Measurements from ENCODE around the gene KRTAP9-9.

Gene KRTAP9-9

GRCh38 chr17:41294016-41294415 is 38.8 kb downstream of the KRTAP9-9 start:
- Histone ChIP-seq H3K4me1 (ENCODE audit: control insufficient read depth in 5 of 5, insufficient read depth in 5 of 5, low read length in 5 of 5) (no peaks in the 10 kb centered on the region), H3K9me3 (ENCODE audit: control insufficient read depth in 5 of 5, low read length in 5 of 5) (no peaks in the 10 kb centered on the region), H3K27me3 (ENCODE audit: control insufficient read depth in 5 of 5, insufficient read depth in 4 of 5, low read length in 5 of 5) (peaks cover 0 to 5% (median 3%) of the 10 kb centered on the region in 5 donors), H3K36me3 (ENCODE audit: control insufficient read depth in 5 of 5, insufficient read depth in 5 of 5, low read length in 5 of 5) (no peaks in the 10 kb centered on the region), H3K4me3 (ENCODE audit: low read depth in 1 of 5, low read length in 5 of 5) (no peak overlapping the region), H3K27ac (ENCODE audit: low read depth, low read length) (no peak overlapping the region), H3K9ac (ENCODE audit: low read length in 5 of 5) (no peak overlapping the region)

DNA sequence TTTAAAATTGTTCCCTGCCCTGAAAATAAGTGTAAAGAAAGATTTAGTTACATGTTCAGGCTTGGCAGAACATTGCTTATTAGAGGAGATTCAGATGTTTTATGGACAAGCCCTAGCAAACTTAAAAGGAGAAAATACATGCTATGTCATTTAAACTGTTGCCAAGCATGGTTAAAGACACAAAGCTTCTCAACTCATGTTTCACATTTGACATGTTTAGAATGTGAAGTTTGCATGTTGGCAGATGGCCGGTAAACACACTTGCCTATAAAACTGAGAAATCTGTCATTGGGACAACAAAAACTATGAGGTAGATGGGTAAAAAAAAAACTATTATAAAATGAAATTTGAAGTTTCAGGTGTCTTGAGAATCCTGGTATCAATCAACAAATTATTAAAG is 41.7 kb downstream of the KRTAP9-9 start:
- Histone ChIP-seq H3K27ac (ENCODE audit: low read depth, low read length) (no peak overlapping the region), H3K36me3 (ENCODE audit: control insufficient read depth in 5 of 5, insufficient read depth in 5 of 5, low read length in 5 of 5) (no peaks in the 10 kb centered on the region), H3K4me3 (ENCODE audit: low read depth in 1 of 5, low read length in 5 of 5) (no peak overlapping the region), H3K4me1 (ENCODE audit: control insufficient read depth in 5 of 5, insufficient read depth in 5 of 5, low read length in 5 of 5) (no peaks in the 10 kb centered on the region), H3K27me3 (ENCODE audit: control insufficient read depth in 5 of 5, insufficient read depth in 4 of 5, low read length in 5 of 5) (peaks cover 0 to 5% (median 0%) of the 10 kb centered on the region in 5 donors), H3K9ac (ENCODE audit: low read length in 5 of 5) (no peak overlapping the region), H3K9me3 (ENCODE audit: control insufficient read depth in 5 of 5, low read length in 5 of 5) (peaks cover 0 to 2% (median 0%) of the 10 kb centered on the region in 5 donors)

DNA sequence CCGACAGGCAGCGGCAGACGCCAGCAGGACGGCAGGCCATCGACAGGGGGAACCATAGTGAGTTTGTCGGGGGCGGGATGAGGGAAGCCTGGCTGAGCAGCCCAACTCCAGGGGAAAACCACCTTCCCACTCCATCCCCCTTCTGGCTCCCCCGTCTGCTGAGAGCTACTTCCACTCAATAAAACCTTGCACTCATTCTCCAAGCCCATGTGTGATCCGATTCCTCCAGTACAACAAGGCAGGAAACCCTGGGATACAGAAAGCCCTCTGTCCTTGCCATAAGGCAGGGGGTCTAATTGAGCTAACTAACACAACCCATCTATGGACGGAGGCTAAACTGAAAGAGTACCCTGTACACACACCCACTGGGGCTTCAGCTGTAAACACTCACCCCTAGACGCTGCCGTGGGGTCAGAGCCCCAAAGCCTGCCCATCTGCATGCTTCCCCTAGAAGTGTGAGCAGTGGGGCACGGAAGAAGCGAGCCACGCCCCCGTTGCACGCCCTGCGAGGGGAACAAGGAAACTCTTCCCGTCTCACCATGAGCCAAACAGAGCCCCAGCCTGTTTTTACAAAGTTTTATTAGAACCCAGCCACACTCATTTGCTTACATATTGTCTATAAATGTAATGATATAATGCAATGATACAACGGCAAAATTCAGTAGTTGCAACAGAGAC is 43.4 kb downstream of the KRTAP9-9 start:
- H3K9me3 ChIP-seq (ENCODE audit: control insufficient read depth in 5 of 5, low read length in 5 of 5): peaks cover 0 to 7% (median 3%) of the 10 kb centered on the region in 5 donors
- H3K27me3 ChIP-seq (ENCODE audit: control insufficient read depth in 5 of 5, insufficient read depth in 4 of 5, low read length in 5 of 5): peaks cover 0 to 5% (median 0%) of the 10 kb centered on the region in 5 donors
- H3K27ac ChIP-seq (ENCODE audit: low read depth, low read length): no peak overlapping the region
- no peaks in the 10 kb centered on the region for H3K4me1 ChIP-seq (ENCODE audit: control insufficient read depth in 5 of 5, insufficient read depth in 5 of 5, low read length in 5 of 5)
- H3K4me3 ChIP-seq (ENCODE audit: low read depth in 1 of 5, low read length in 5 of 5): no peak overlapping the region
- no peaks in the 10 kb centered on the region for H3K36me3 ChIP-seq (ENCODE audit: control insufficient read depth in 5 of 5, insufficient read depth in 5 of 5, low read length in 5 of 5)
- no peak overlapping the region for H3K9ac ChIP-seq (ENCODE audit: low read length in 5 of 5)

DNA sequence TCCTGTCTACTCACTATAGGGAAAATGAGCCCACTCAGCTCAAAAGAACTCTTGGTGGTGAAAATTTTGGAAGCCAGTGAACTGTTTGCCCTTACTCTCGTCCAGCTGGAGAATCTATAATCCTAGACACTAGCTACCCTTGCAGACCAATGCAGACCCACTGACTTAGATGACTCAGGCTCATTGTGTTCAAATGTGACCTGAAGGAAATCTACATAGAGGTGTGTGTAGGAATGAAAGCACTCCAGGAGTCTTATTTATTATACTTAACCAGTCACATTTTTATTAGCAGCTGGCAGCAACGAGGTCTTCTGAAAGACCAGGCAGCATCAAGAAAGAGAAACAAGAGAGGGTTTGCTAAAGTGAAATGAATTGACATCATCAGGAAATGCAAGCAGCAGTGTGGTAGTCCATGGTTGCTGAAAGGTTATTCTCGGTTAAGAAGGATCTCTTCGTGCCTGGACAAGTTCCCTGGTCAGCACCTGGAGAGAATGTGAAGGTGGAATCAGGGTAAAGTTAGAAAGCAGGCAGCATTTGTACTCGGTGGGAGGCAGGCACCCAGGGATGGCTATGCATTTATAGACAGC is 46.1 kb downstream of the KRTAP9-9 start:
- no peaks in the 10 kb centered on the region for H3K4me1 ChIP-seq (ENCODE audit: control insufficient read depth in 5 of 5, insufficient read depth in 5 of 5, low read length in 5 of 5)
- peaks cover 0 to 5% (median 2%) of the 10 kb centered on the region in 5 donors for H3K27me3 ChIP-seq (ENCODE audit: control insufficient read depth in 5 of 5, insufficient read depth in 4 of 5, low read length in 5 of 5)
- H3K36me3 ChIP-seq (ENCODE audit: control insufficient read depth in 5 of 5, insufficient read depth in 5 of 5, low read length in 5 of 5): no peaks in the 10 kb centered on the region
- no peak overlapping the region for H3K27ac ChIP-seq (ENCODE audit: low read depth, low read length)
- H3K4me3 ChIP-seq (ENCODE audit: low read depth in 1 of 5, low read length in 5 of 5): no peak overlapping the region
- peaks cover 0 to 7% (median 3%) of the 10 kb centered on the region in 5 donors for H3K9me3 ChIP-seq (ENCODE audit: control insufficient read depth in 5 of 5, low read length in 5 of 5)
- H3K9ac ChIP-seq (ENCODE audit: low read length in 5 of 5): no peak overlapping the region

DNA sequence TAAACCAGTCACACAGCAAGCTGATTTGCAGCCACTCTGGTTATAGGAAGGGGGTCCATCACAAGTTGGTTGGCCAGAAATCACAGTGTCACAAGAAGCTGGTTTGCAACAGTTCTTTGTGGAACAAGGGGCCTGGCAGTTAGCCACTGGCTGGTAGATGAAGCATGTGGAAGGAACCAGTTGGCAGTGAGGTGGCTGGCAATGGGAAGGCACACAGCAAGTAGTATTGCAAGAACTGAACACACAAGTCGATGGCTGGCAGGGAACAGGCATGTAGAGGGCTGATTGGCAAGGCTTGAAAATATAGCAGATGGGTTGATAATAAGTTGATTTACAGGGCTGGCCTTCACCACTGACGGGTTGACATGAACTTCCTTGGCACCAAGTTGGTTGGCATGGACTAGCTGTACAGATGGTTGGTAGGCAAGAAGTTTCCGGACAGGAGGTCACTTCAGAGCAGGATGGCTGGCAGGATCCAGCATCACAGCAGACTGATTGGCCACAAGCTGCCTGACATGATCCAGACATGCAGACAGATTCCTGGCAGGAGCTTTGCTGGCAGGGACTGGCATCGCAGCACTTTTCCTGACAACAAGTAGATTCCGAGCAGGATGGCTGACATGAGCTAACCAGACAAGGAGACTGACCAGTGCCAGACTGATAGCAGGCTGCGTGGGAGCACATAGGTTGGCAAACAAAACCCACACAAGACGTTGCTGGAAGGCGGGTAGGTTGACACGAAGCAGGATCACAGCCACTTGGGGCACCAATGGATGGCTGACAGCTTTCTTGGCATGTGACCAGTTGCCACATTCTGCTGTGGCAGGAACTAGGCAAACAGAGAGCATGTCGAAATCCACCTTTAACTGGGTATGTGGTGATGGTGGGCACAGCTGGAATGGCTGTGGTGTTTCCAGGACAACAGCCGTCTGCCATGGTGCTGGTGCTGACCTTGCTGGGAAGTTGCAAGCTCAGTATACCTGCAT is 47.0 kb downstream of the KRTAP9-9 start, which contains the start of gene KRTAP29-1:
KRTAP29-1 (minus strand) TSS at position 936 of the 986 bp plus-strand sequence; CDS start at position 936, 0 bp downstream.
- Histone ChIP-seq H3K4me3 (ENCODE audit: low read depth in 1 of 5, low read length in 5 of 5) (no peak within 1 kb of the TSS), H3K27me3 (ENCODE audit: control insufficient read depth in 5 of 5, insufficient read depth in 4 of 5, low read length in 5 of 5) (peaks cover 0 to 5% (median 5%) of the 10 kb centered on the region in 5 donors), H3K27ac (ENCODE audit: low read depth, low read length) (no peak within 1 kb of the TSS), H3K4me1 (ENCODE audit: control insufficient read depth in 5 of 5, insufficient read depth in 5 of 5, low read length in 5 of 5) (no peaks in the 10 kb centered on the region), H3K9ac (ENCODE audit: low read length in 5 of 5) (no peak within 1 kb of the TSS), H3K9me3 (ENCODE audit: control insufficient read depth in 5 of 5, low read length in 5 of 5) (peaks cover 0 to 7% (median 3%) of the 10 kb centered on the region in 5 donors), H3K36me3 (ENCODE audit: control insufficient read depth in 5 of 5, insufficient read depth in 5 of 5, low read length in 5 of 5) (no peaks in the 10 kb centered on the region)

- peaks cover 3 to 10% (median 8%) of the 10 kb centered on the region in 5 donors for H3K27me3 ChIP-seq (ENCODE audit: control insufficient read depth in 5 of 5, insufficient read depth in 4 of 5, low read length in 5 of 5)
- H3K4me1 ChIP-seq (ENCODE audit: control insufficient read depth in 5 of 5, insufficient read depth in 5 of 5, low read length in 5 of 5): peaks cover 0 to 5% (median under 1%) of the 10 kb centered on the region in 5 donors
- H3K4me3 ChIP-seq (ENCODE audit: low read depth in 1 of 5, low read length in 5 of 5): no peak overlapping the region
- no peak overlapping the region for H3K9ac ChIP-seq (ENCODE audit: low read length in 5 of 5)
- H3K36me3 ChIP-seq (ENCODE audit: control insufficient read depth in 5 of 5, insufficient read depth in 5 of 5, low read length in 5 of 5): no peaks in the 10 kb centered on the region
- peaks cover 0 to 7% (median 3%) of the 10 kb centered on the region in 5 donors for H3K9me3 ChIP-seq (ENCODE audit: control insufficient read depth in 5 of 5, low read length in 5 of 5)
- H3K27ac ChIP-seq (ENCODE audit: low read depth, low read length): no peak overlapping the region
Measured at GRCh38 chr17:41302981-41303380, 47.8 kb downstream of the KRTAP9-9 start.

DNA sequence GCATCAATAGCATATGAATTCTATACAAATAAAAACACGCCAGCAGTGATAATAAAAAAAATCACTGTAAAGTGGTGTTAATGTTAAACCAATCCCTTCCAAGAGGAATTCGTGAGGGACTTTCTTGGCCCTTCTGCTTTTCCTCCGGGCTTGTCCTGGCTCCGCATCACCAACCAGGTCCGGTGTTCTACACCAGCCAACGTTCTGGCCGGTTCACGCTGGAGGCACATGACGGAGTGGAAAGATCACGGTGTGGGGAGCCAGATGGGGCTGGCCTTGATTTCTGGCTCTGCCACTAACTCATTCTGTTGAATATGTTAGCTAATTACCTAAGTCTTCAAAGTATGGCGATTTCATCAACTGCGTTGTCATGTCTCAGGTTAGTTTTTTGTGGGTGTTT is 48.9 kb downstream of the KRTAP9-9 start:
- Histone ChIP-seq H3K4me3 (ENCODE audit: low read depth in 1 of 5, low read length in 5 of 5) (no peak overlapping the region), H3K9ac (ENCODE audit: low read length in 5 of 5) (no peak overlapping the region), H3K4me1 (ENCODE audit: control insufficient read depth in 5 of 5, insufficient read depth in 5 of 5, low read length in 5 of 5) (peaks cover 0 to 16% (median 3%) of the 10 kb centered on the region in 5 donors), H3K36me3 (ENCODE audit: control insufficient read depth in 5 of 5, insufficient read depth in 5 of 5, low read length in 5 of 5) (no peaks in the 10 kb centered on the region), H3K27me3 (ENCODE audit: control insufficient read depth in 5 of 5, insufficient read depth in 4 of 5, low read length in 5 of 5) (peaks cover 6 to 17% (median 17%) of the 10 kb centered on the region in 5 donors), H3K9me3 (ENCODE audit: control insufficient read depth in 5 of 5, low read length in 5 of 5) (peaks cover 0 to 7% (median 3%) of the 10 kb centered on the region in 5 donors), H3K27ac (ENCODE audit: low read depth, low read length) (no peak overlapping the region)
